BJ (cell line): ENCODE results near the gene DPP10. TPM values are rescaled to one million over a fixed set of nuclear protein-coding genes. Genes with fewer than 3 reads are reported as not detected.

Experiments used
- CTCF ChIA-PET: fragments of 350-600 bp; formaldehyde crosslinking; extraction: SDS; loops from one replicate; lab custom pipeline; 2021; ENCODE audit warnings: antibody characterized with exemption, inconsistent platforms; lab: Yijun Ruan, JAX
- POLR2A ChIA-PET: fragments of 300-600 bp; sonication (Branson Sonifier 250); formaldehyde crosslinking; extraction: SDS; loops from one replicate; lab custom pipeline; 2021; ENCODE audit warnings: antibody characterized with exemption; lab: Charles Lee
- DNase-seq: peaks from one replicate; pipeline ENCODE4 v3.0.0-alpha.2; 2011; ENCODE audit warnings: low read depth
- H3K27me3 ChIP-seq: 2 replicates; pipeline ENCODE4 v1.6.0; 2011; ENCODE audit warnings: low read length; ENCODE audit not compliant: control insufficient read depth, insufficient read depth
- H3K36me3 ChIP-seq: 2 replicates; pipeline ENCODE4 v1.5.1; 2011; ENCODE audit warnings: low read length; ENCODE audit not compliant: control insufficient read depth, insufficient read depth
- H3K4me3 ChIP-seq: 2 replicates; pipeline ENCODE4 v1.5.1; 2011; ENCODE audit warnings: low read depth, mild to moderate bottlenecking, control low read depth, low read length
- CTCF ChIP-seq: IDR thresholded peaks from 2 replicates; pipeline ENCODE4 v1.5.1; 2011; ENCODE audit warnings: low read depth, mild to moderate bottlenecking, control low read depth, inconsistent platforms, low read length, moderate library complexity; ENCODE audit not compliant: insufficient read depth
- polyA plus RNA-seq: library from polyadenylated mRNA; depleted of rRNA; stranded (reverse); fragments of >200 nt; gene quantifications from 2 replicates; pipeline ENCODE4 v1.2.3, GENCODE V29; 2011

The DPP10 gene
- polyA plus RNA-seq, 1 experiment: not detected

GRCh38 chr2:115443539-115444185 lies 1001.2 kb downstream of the DPP10 start:
- H3K4me3 ChIP-seq: no peak overlapping the region
- ChIA-PET POLR2A (no interaction called here), CTCF (no interaction called here)
- DNase-seq: no peak
- TF ChIP-seq CTCF: no peak
- no peaks in the 10 kb centered on the region for H3K27me3 ChIP-seq
- no peaks in the 10 kb centered on the region; the same call in 1 of the 2 replicates for H3K36me3 ChIP-seq

- ChIA-PET CTCF (no interaction called here), POLR2A (no interaction called here)
- Histone ChIP-seq H3K4me3 (no peak overlapping the region), H3K36me3 (no peaks in the 10 kb centered on the region), H3K27me3 (no peaks in the 10 kb centered on the region)
- DNase-seq: no peak
- no peak for TF ChIP-seq CTCF
Observed at GRCh38 chr2:115460008-115460407, 1017.6 kb downstream of the DPP10 start.

- TF ChIP-seq CTCF: no peak
- Histone ChIP-seq H3K36me3 (no peaks in the 10 kb centered on the region), H3K27me3 (no peaks in the 10 kb centered on the region), H3K4me3 (no peak overlapping the region)
- DNase-seq: no peak
- ChIA-PET CTCF (no interaction called here), POLR2A (no interaction called here)
Observed at GRCh38 chr2:115480741-115481140, 1038.3 kb downstream of the DPP10 start.

- no peak overlapping the region for H3K4me3 ChIP-seq
- H3K36me3 ChIP-seq: no peaks in the 10 kb centered on the region
- POLR2A ChIA-PET: no interaction called here
- no peaks in the 10 kb centered on the region for H3K27me3 ChIP-seq
- no peak for DNase-seq
- CTCF ChIA-PET: no interaction called here
- no peak for TF ChIP-seq CTCF
Observed at GRCh38 chr2:115481842-115482241, 1039.4 kb downstream of the DPP10 start.

GRCh38 chr2:115483666-115484065 lies 1041.2 kb downstream of the DPP10 start:
- Histone ChIP-seq H3K27me3 (no peaks in the 10 kb centered on the region), H3K4me3 (no peak overlapping the region), H3K36me3 (no peaks in the 10 kb centered on the region)
- no peak for DNase-seq
- no peak for TF ChIP-seq CTCF
- POLR2A ChIA-PET: no interaction called here
- CTCF ChIA-PET: interaction anchor here (0.7 kb wide), 1 partner anchor 353 kb away, joined by 3 read pairs; no protein-coding TSS in a partner anchor
